Neural cell (in vitro differentiated cells): ENCODE measurements around the gene CACNG8. TPM values are rescaled to one million over a fixed set of nuclear protein-coding genes. Genes with fewer than 3 reads are reported as not detected.

Source experiments
- H2AFZ ChIP-seq: fragments of 200-600, 300-800 bp; sonication (generic), shearing (Covaris generic); 2 replicates; pipeline ENCODE4 v1.6.0; 2014; ENCODE audit warnings: low read depth, mild to moderate bottlenecking, antibody characterized with exemption, low read length, moderate library complexity
- H3F3A ChIP-seq: fragments of 200-600 bp; shearing (Covaris generic); 2 replicates; pipeline ENCODE4 v1.6.1; 2016; ENCODE audit warnings: mild to moderate bottlenecking, moderate library complexity, mixed read lengths, antibody characterized with exemption, low read length; ENCODE audit not compliant: insufficient read depth, poor library complexity, severe bottlenecking
- H3K27ac ChIP-seq: fragments of 200-600, 300-800 bp; sonication (generic), shearing (Covaris generic); 2 replicates; pipeline ENCODE4 v1.5.1; 2014; ENCODE audit warnings: mild to moderate bottlenecking, low read length, moderate library complexity
- H3K27me3 ChIP-seq: fragments of 300-800, 200-600 bp; sonication (generic), shearing (Covaris generic); 2 replicates; pipeline ENCODE4 v1.6.0; 2014; ENCODE audit warnings: mild to moderate bottlenecking, low read depth, low read length, moderate library complexity; ENCODE audit not compliant: insufficient read depth
- H3K36me3 ChIP-seq: fragments of 300-800, 200-600 bp; sonication (generic), shearing (Covaris generic); 2 replicates; pipeline ENCODE4 v1.5.1; 2014; ENCODE audit warnings: mild to moderate bottlenecking, antibody characterized with exemption, low read length, moderate library complexity; ENCODE audit not compliant: insufficient read depth
- H3K4me2 ChIP-seq: fragments of 300-800, 200-600 bp; sonication (generic), shearing (Covaris generic); 2 replicates; pipeline ENCODE4 v1.6.0; 2014; ENCODE audit warnings: mild to moderate bottlenecking, low read length
- H3K4me3 ChIP-seq: fragments of 300-800, 200-600 bp; sonication (generic), shearing (Covaris generic); 2 replicates; pipeline ENCODE4 v1.5.1; 2014; ENCODE audit warnings: mild to moderate bottlenecking, low read length, moderate library complexity
- H3K79me2 ChIP-seq: fragments of 200-600 bp; shearing (Covaris generic); replicated peaks from 2 replicates; pipeline ENCODE4 v1.6.0; 2014; ENCODE audit warnings: mild to moderate bottlenecking, low read length, moderate library complexity; ENCODE audit not compliant: insufficient read depth
- H3K9ac ChIP-seq: fragments of 300-800, 200-600 bp; sonication (generic), shearing (Covaris generic); 2 replicates; pipeline ENCODE4 v1.6.1; 2016; ENCODE audit warnings: mild to moderate bottlenecking, low read length, mixed read lengths
- H3K9me2 ChIP-seq: fragments of 200-600 bp; shearing (Covaris generic); 2 replicates; pipeline ENCODE4 v1.6.1; 2016; ENCODE audit warnings: mild to moderate bottlenecking, low read length, mixed read lengths; ENCODE audit not compliant: insufficient read depth
- H3K9me3 ChIP-seq: fragments of 200-600, 300-800 bp; sonication (generic), shearing (Covaris generic); 2 replicates; pipeline ENCODE4 v1.6.1; 2016; ENCODE audit warnings: mild to moderate bottlenecking, mixed run types, low read length, moderate library complexity, mixed read lengths
- H4K20me1 ChIP-seq: fragments of 200-600 bp; shearing (Covaris generic); 2 replicates; pipeline ENCODE4 v1.6.1; 2016; ENCODE audit warnings: mild to moderate bottlenecking, mixed run types; ENCODE audit not compliant: insufficient read depth
- EP300 ChIP-seq: fragments of 450-650 bp; conservative IDR thresholded peaks from 2 replicates; pipeline ENCODE4 v1.6.1; 2014; ENCODE audit warnings: antibody characterized with exemption, mild to moderate bottlenecking, moderate library complexity; ENCODE audit not compliant: poor library complexity, severe bottlenecking
- EZH2 ChIP-seq: fragments of 200-600, 300-800 bp; shearing (Covaris generic), sonication (generic); IDR thresholded peaks from 2 replicates; pipeline ENCODE4 v1.6.1; 2014; ENCODE audit warnings: antibody characterized with exemption, low read length, borderline replicate concordance, mild to moderate bottlenecking; ENCODE audit not compliant: insufficient read depth, poor library complexity, severe bottlenecking
- MXI1 ChIP-seq: fragments of 450-650 bp; conservative IDR thresholded peaks from 2 replicates; pipeline ENCODE4 v1.6.1; 2014; ENCODE audit warnings: antibody characterized with exemption, mild to moderate bottlenecking; ENCODE audit not compliant: poor library complexity, severe bottlenecking
- POLR2AphosphoS5 ChIP-seq: IDR thresholded peaks from 2 replicates; pipeline ENCODE4 v1.6.1; 2012
- RAD21 ChIP-seq: fragments of 450-650 bp; conservative IDR thresholded peaks from 2 replicates; pipeline ENCODE4 v1.6.1; 2014; ENCODE audit warnings: antibody characterized with exemption, mild to moderate bottlenecking, moderate library complexity
- SMC3 ChIP-seq: fragments of 450-650 bp; conservative IDR thresholded peaks from 2 replicates; pipeline ENCODE4 v1.6.1; 2014; ENCODE audit warnings: antibody characterized with exemption, mild to moderate bottlenecking, moderate library complexity; ENCODE audit not compliant: poor library complexity
- TAF1 ChIP-seq: IDR thresholded peaks from 2 replicates; pipeline ENCODE4 v1.6.1; 2012; ENCODE audit warnings: low read depth
- polyA plus RNA-seq: library from polyadenylated mRNA; depleted of rRNA; stranded (reverse); fragments of >200 nt; gene quantifications from 2 replicates; pipeline ENCODE4 v1.2.3, GENCODE V29; 2014
- TF ChIP-seq, protein P1 (sequence below): IDR thresholded peaks from 2 replicates; pipeline ENCODE4 v1.6.1; 2012; ENCODE audit warnings: borderline replicate concordance
- TF ChIP-seq, protein P2 (sequence below): fragments of 450-650 bp; IDR thresholded peaks from 2 replicates; pipeline ENCODE4 v1.5.1; 2014; ENCODE audit warnings: antibody characterized with exemption, mild to moderate bottlenecking, moderate library complexity; ENCODE audit not compliant: poor library complexity, severe bottlenecking

Gene CACNG8
- polyA plus RNA-seq, 1 donor from 2014 or later: 3.3 TPM

GRCh38 chr19:53992211-53992610 is 29.5 kb downstream of the CACNG8 start:
- H3K27ac ChIP-seq: no peak overlapping the region
- H3F3A ChIP-seq: no peaks in the 10 kb centered on the region
- no peak for TF ChIP-seq TAF1
- no peak for TF ChIP-seq EP300
- no peak for TF ChIP-seq RAD21
- no peak overlapping the region for H2AFZ ChIP-seq
- H4K20me1 ChIP-seq: no peaks in the 10 kb centered on the region
- H3K79me2 ChIP-seq: no peaks in the 10 kb centered on the region
- H3K4me3 ChIP-seq: no peak overlapping the region
- H3K27me3 ChIP-seq: no peaks in the 10 kb centered on the region
- H3K9ac ChIP-seq: no peak overlapping the region
- no peak overlapping the region for H3K4me2 ChIP-seq
- H3K36me3 ChIP-seq: no peaks in the 10 kb centered on the region
- no peaks in the 10 kb centered on the region for H3K9me2 ChIP-seq
- no peaks in the 10 kb centered on the region for H3K9me3 ChIP-seq

GRCh38 chr19:53992815-53993214 is 30.1 kb downstream of the CACNG8 start:
- H3K27me3 ChIP-seq: no peaks in the 10 kb centered on the region

More at GRCh38 chr19:53992815-53993214, 30.1 kb downstream of the CACNG8 start:
- H3K36me3 ChIP-seq: no peaks in the 10 kb centered on the region
- no peaks in the 10 kb centered on the region for H3K9me3 ChIP-seq
- no peaks in the 10 kb centered on the region for H3F3A ChIP-seq
- no peak for TF ChIP-seq RAD21
- no peak for TF ChIP-seq SMC3
- no peak for TF ChIP-seq POLR2AphosphoS5
- no peak for TF ChIP-seq MXI1
- TF ChIP-seq EZH2: no peak
- TF ChIP-seq TAF1: no peak
- TF ChIP-seq, protein P1, sequence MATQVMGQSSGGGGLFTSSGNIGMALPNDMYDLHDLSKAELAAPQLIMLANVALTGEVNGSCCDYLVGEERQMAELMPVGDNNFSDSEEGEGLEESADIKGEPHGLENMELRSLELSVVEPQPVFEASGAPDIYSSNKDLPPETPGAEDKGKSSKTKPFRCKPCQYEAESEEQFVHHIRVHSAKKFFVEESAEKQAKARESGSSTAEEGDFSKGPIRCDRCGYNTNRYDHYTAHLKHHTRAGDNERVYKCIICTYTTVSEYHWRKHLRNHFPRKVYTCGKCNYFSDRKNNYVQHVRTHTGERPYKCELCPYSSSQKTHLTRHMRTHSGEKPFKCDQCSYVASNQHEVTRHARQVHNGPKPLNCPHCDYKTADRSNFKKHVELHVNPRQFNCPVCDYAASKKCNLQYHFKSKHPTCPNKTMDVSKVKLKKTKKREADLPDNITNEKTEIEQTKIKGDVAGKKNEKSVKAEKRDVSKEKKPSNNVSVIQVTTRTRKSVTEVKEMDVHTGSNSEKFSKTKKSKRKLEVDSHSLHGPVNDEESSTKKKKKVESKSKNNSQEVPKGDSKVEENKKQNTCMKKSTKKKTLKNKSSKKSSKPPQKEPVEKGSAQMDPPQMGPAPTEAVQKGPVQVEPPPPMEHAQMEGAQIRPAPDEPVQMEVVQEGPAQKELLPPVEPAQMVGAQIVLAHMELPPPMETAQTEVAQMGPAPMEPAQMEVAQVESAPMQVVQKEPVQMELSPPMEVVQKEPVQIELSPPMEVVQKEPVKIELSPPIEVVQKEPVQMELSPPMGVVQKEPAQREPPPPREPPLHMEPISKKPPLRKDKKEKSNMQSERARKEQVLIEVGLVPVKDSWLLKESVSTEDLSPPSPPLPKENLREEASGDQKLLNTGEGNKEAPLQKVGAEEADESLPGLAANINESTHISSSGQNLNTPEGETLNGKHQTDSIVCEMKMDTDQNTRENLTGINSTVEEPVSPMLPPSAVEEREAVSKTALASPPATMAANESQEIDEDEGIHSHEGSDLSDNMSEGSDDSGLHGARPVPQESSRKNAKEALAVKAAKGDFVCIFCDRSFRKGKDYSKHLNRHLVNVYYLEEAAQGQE: no peak
- TF ChIP-seq, protein P2, sequence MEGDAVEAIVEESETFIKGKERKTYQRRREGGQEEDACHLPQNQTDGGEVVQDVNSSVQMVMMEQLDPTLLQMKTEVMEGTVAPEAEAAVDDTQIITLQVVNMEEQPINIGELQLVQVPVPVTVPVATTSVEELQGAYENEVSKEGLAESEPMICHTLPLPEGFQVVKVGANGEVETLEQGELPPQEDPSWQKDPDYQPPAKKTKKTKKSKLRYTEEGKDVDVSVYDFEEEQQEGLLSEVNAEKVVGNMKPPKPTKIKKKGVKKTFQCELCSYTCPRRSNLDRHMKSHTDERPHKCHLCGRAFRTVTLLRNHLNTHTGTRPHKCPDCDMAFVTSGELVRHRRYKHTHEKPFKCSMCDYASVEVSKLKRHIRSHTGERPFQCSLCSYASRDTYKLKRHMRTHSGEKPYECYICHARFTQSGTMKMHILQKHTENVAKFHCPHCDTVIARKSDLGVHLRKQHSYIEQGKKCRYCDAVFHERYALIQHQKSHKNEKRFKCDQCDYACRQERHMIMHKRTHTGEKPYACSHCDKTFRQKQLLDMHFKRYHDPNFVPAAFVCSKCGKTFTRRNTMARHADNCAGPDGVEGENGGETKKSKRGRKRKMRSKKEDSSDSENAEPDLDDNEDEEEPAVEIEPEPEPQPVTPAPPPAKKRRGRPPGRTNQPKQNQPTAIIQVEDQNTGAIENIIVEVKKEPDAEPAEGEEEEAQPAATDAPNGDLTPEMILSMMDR: no peak
- no peak for TF ChIP-seq EP300
- no peak overlapping the region for H3K9ac ChIP-seq
- no peak overlapping the region for H2AFZ ChIP-seq
- H4K20me1 ChIP-seq: no peaks in the 10 kb centered on the region
- H3K4me3 ChIP-seq: no peak overlapping the region
- H3K27ac ChIP-seq: no peak overlapping the region
- no peaks in the 10 kb centered on the region for H3K79me2 ChIP-seq
- H3K4me2 ChIP-seq: no peak overlapping the region
- no peaks in the 10 kb centered on the region for H3K9me2 ChIP-seq
